Breast epithelium (tissue), 3 donors: ENCODE data around the gene HTR5A.

ENCODE experiments used
- CTCF ChIP-seq, 3 donors: fragments of 450-650 bp; IDR thresholded peaks; one replicate each; pipeline ENCODE4 v1.5.1; 2016 to 2017; ENCODE audit warnings: antibody characterized with exemption in 3 of 3, mild to moderate bottlenecking in 3 of 3, moderate library complexity in 3 of 3
- POLR2AphosphoS5 ChIP-seq, 3 donors: sonication (generic); formaldehyde crosslinking; IDR thresholded peaks; one replicate each; pipeline ENCODE4 v1.6.1; 2017; ENCODE audit warnings: antibody characterized with exemption in 3 of 3

GRCh38 chr7:155122831-155123230 is 52.7 kb downstream of the HTR5A start:
- TF ChIP-seq POLR2AphosphoS5 (IDR thresholded peaks at IDR 0.05), result no peak
- TF ChIP-seq CTCF (IDR thresholded peaks at IDR 0.05), result no peak
